ENCODE data around the gene FSHR. TPM values are rescaled to one million over a fixed set of nuclear protein-coding genes. Genes with fewer than 3 reads are reported as not detected.

The FSHR gene
- total and polyA plus RNA-seq, 12 donors: 0.06 to 0.42 TPM; not detected in 10

DNA sequence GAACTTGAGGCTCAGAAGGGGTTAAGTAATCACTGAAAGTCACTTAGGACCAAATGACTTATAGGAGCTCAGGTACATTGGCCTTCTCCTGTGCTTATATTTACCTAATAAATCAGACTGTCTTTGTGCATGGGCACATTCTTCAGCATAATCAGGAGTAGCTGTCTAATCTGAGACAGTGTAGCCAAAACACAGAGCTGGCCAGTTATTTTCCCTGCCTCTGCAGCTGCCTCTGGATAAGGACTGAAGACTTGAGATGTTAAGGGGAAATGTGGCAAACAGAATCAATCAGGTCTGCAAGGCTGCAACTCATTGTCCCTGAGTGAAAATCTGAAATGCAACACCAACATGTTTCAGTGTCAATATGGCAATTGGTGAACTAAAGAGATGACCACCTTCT, 1.5 kb downstream of the FSHR start:
- intact Hi-C loops (cut with DNase I): no loop called here
- Histone ChIP-seq H3K36me3 (replicated peaks in 1 of 2) (no peaks in the 10 kb centered on the region), H3K9me3 (replicated peaks in 1 of 3) (no peaks in the 10 kb centered on the region), H3K4me3 (no peak overlapping the region), H3K27ac (no peak overlapping the region), H3K27me3 (no peaks in the 10 kb centered on the region), H3K4me1 (replicated peaks in 1 of 2) (no peaks in the 10 kb centered on the region)
- TF ChIP-seq POLR2A (IDR thresholded peaks at IDR 0.05): no peak
- TF ChIP-seq, protein P1, sequence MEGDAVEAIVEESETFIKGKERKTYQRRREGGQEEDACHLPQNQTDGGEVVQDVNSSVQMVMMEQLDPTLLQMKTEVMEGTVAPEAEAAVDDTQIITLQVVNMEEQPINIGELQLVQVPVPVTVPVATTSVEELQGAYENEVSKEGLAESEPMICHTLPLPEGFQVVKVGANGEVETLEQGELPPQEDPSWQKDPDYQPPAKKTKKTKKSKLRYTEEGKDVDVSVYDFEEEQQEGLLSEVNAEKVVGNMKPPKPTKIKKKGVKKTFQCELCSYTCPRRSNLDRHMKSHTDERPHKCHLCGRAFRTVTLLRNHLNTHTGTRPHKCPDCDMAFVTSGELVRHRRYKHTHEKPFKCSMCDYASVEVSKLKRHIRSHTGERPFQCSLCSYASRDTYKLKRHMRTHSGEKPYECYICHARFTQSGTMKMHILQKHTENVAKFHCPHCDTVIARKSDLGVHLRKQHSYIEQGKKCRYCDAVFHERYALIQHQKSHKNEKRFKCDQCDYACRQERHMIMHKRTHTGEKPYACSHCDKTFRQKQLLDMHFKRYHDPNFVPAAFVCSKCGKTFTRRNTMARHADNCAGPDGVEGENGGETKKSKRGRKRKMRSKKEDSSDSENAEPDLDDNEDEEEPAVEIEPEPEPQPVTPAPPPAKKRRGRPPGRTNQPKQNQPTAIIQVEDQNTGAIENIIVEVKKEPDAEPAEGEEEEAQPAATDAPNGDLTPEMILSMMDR (IDR thresholded peaks at IDR 0.05): no peak
- no peak for DNase-seq

DNA sequence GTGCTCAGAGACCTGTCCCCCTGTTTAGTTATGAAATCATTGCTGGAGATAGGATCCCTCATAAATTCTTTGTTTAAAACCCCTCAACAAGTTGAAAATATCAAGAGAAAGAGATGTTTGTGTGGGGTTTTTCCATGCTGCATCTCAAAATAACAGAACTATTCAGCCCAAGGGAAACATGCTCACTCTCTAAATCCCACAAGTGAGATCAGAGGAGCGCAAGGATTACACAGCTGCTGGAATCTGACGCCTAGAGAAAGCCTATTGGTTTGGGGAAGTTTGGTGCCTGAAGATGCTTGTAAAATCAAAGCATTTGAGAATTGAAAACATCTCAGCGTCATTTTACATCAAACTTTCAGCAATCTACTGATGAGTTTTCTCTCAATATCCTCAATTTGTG, 7.9 kb downstream of the FSHR start:
- Histone ChIP-seq H3K4me1 (replicated peaks in 1 of 2) (no peaks in the 10 kb centered on the region), H3K27ac (no peak overlapping the region), H3K9me3 (replicated peaks in 1 of 3) (no peaks in the 10 kb centered on the region), H3K36me3 (replicated peaks in 1 of 2) (no peaks in the 10 kb centered on the region), H3K27me3 (no peaks in the 10 kb centered on the region), H3K4me3 (no peak overlapping the region)
- intact Hi-C loops (cut with DNase I): no loop called here
- no peak for DNase-seq
- no peak for TF ChIP-seq POLR2A (IDR thresholded peaks at IDR 0.05)
- TF ChIP-seq, protein P1 (IDR thresholded peaks at IDR 0.05): no peak
- WGBS, 4 donors: 64 to 72% (median 66%) methylated on average over 3 of the region's 3 CpGs

DNA sequence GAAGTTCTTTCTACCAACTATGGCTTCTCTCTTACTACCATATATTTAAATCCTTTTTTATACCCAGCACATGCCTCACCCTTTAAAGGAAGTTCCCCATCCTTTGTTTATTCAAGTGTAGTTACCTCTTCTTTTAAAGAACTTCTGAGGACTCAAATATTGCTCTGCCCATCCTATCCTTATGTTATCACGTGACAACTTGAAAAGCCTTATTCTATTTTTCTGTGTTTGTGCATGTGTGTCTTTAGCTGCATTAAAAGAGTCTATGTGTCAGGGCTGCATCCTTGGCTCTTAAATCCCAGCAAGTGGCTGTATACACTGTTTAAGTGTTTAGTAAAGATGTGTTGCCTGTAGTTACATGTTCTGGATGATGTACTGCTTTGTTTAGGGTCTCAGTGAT, 22.5 kb downstream of the FSHR start:
- intact Hi-C loops (cut with DNase I): no loop called here
- WGBS, 4 donors: 41 to 50% (median 45%) methylated on average over 1 of the region's 1 CpG
- no peak overlapping the region for H3K4me3 ChIP-seq
- no peaks in the 10 kb centered on the region for H3K9me3 ChIP-seq (replicated peaks in 1 of 3)
- no peaks in the 10 kb centered on the region for H3K36me3 ChIP-seq (replicated peaks in 1 of 2)
- DNase-seq: no peak
- H3K27ac ChIP-seq: no peak overlapping the region
- TF ChIP-seq POLR2A (IDR thresholded peaks at IDR 0.05): no peak
- TF ChIP-seq, protein P1 (IDR thresholded peaks at IDR 0.05): no peak
- H3K27me3 ChIP-seq: no peaks in the 10 kb centered on the region
- no peaks in the 10 kb centered on the region for H3K4me1 ChIP-seq (replicated peaks in 1 of 2)

DNA sequence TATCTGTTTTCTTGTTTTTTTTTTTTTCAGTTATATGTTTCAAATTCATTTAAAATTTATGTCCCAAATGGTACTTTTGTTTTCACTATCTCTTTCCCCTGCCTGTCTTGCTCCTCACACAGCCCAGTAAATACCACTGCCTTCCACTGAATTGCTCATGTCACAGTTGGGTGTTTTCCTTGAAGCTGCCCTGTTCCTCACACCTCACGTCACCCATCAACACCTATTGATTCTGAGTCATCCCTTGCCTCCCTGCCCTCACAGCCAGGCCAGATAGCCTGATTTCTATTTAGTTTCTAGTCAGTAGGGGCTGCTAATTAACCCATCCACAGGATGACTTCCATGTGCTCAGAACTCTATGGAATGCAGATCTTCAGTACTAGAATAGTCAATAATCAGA, 25.3 kb downstream of the FSHR start:
- intact Hi-C loops (cut with DNase I): no loop called here
- WGBS, 4 donors: 29 to 48% (median 45%) methylated on average over 1 of the region's 1 CpG
- Histone ChIP-seq H3K4me3 (no peak overlapping the region), H3K36me3 (replicated peaks in 1 of 2) (no peaks in the 10 kb centered on the region), H3K27ac (no peak overlapping the region), H3K4me1 (replicated peaks in 1 of 2) (no peaks in the 10 kb centered on the region), H3K9me3 (replicated peaks in 1 of 3) (no peaks in the 10 kb centered on the region), H3K27me3 (no peaks in the 10 kb centered on the region)
- TF ChIP-seq POLR2A (IDR thresholded peaks at IDR 0.05): no peak
- TF ChIP-seq, protein P1 (IDR thresholded peaks at IDR 0.05): no peak
- DNase-seq: no peak

All from adrenal gland (tissue), 12 donors.